COLO668 (cell line): ENCODE results near the gene SNX9.
A peak's percentile ranks its signal among the peaks of the same experiment; 100 is the strongest.
"Not testable (repeated sequence)": the region's sequence is repeated elsewhere in the genome, so short reads cannot be mapped to it uniquely, and the experiment has no call there.

Experiments used
- DNase-seq: peaks from one replicate; lab custom pipeline; 2025; ENCODE audit not compliant: unreplicated experiment; lab: John Stamatoyannopoulos, UW

The SNX9 gene

DNA sequence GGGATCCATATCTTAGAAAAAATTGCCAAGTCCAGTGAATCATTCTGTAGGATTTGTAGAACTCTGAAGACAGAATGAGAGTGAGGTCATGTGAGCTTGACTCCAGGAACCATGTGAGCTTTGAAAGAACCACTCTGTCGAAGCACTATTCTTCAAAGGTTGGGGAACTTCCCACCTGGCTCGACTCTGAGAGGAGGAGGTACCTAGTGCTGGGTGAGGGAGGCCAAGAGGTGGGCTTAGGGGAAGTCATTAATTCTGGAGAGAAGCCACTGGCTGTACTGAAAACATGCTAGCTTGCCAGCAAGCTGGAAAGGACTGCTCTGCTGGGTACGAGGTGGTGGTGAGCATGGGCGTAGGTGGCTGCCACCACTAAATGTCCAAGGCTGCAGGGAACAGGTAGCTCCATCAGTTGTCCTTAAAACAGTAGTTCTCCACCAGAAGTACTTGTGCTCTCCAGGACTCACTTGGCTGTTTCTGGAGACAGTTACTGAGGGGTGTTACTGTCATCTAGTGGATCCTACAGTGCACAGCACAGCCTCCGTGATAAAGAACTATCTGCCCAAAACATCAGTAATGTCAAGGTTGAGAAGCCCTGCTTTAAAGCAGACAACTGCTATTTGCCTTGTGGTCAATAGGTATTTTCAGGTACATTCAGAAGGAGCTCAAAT is 124.0 kb downstream of the SNX9 start:
- no peak for DNase-seq

DNA sequence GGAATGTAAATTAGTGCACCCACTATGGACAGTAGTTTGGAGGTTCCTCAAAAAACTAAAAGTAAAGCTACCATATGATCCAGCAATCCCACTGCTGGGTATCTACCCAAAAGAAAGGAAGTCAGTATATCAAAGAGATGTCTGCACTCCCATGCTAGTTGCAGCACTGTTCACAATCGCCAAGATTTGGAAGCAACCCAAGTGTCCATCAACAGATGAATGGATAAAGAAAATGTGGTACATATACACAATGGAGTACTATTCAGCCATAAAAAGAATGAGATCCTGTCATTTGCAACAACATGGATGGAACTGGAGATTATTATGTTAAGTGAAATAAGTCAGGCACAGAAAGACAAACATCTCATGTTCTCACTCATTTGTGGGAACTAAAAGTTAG is 127.9 kb downstream of the SNX9 start:
- DNase-seq, result not testable (repeated sequence)

DNA sequence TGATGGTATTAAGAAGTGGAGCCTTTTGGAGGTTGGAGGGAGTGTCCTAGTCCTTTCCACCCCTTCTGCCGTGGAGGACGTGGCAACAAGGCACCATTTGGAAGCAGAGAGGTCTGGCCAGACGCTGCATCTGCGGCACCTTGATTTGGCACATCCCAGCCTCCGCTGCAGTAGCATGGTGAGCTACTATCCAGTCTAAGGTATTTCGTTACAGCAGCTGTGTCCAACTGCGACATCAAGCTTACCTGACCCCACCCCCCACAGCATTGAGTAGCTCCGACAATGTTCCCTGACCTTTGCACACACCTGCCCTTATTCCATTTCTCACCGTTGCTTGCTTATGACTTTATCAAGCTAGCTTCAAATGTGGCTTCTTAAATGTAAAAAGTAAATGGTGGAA is 128.8 kb downstream of the SNX9 start:
- DNase-seq, result peak; percentile 54

DNA sequence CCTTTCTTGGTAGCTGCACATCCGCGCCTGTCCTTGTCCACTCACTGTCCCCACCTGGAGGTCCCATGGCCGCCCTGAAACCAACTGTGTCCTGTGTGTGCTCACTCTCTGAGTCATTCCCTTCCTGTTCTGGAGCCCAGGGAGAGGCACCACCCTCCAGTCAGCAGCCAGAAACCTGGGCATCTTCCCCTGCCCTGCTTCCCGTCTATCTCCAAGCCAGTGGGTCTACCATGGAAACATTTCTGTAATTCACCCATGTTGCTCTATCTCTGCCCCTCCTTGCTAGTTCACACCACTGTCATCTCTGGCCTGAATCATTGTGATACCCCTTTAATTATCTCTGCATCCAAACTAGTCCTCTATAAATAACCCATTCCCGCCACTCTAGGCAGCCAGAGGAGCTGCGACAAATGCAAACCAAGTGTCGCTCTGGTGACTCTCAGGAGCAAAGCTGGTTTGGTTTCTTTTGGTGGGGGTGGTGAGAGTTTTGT is 129.9 kb downstream of the SNX9 start:
- DNase-seq, result no peak

DNA sequence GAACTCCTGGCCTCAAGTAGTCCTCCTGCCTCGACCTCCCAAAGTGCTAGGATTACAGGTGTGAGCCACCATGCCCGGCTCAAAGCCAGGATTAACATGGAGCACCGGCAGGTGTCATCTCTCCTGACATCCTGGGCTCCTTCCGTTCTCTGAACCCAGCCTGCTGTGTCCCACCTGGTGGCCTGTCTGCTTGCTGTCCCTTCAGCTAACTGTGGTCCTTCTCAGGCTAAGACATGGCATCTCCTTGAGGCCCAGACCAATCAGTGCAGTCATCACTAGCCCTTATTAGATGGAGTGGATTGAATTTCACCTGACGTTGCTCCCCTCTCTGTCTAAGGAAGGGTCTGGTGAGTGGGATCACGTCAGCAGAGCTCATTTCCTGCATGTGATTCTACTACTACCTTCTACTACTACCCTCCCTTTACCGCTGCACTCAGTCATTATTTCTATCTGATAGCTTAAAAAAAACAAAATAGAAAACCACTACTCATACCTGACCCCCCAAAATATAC is 130.6 kb downstream of the SNX9 start:
- DNase-seq, result peak; percentile 22

DNA sequence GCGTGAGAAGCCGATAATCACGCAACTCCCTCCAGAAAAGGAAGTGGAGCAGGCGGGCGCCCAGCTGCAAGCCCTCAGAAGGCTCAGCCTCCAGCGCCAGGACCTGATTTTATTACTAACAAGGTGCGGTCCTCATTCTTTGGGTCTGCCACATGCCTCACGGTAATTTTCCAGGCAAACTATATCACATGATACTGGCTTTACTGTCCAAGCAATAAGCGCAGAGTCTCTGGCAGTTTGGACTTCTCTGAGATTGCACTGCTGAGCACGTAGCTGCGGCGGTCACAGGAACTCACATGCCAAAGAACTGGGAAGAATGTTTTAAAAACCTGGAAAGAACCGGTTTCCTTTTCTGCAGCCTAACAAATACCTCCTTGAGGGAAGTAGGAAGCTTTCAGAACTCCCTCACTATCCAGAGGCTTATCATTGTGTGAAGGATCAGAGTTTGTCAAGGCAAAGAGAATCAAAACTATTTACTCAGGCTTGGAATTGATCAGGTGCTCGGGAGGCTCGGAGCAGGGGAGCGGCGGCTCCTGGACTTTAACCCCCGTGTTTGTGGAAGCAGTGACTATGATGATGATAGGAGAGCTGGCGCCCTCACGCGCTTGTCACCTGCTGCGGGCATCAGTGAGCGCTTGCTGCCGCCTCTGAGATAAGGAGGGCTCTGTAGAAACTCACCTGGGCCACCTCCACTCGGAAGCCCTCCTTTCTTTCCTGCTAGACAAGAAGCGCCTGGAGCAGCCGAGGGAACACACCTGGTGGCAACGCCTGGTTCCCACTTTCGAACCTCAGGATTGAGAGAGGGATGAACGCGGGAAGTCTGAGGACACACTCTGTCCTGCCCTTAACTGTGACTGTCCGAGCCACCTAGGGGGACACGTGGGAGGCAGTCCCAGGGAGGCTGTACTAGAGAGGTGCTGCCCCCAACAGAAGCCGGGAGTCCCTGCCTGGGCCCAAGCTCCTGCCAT is 131.4 kb downstream of the SNX9 start:
- DNase-seq, result peak; percentile 83

DNA sequence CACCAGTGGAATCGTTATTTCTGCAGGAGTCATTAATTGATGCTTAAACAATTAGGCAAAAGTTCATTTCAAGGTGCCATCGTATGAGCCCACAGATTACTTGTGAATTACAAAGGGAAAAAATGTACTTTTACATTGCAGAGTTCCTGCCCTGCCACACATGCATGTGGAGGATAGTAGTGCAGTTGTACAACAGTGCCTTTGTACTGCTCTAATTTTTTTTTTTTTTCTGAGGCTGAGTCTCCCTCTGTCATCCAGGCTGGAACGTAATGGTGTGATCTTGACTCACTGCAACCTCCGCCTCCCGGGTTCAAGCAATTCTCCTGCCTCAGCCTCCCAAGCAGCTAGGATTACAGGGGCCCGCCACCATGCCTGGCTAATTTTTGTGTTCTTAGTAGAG is 132.6 kb downstream of the SNX9 start:
- no peak for DNase-seq

DNA sequence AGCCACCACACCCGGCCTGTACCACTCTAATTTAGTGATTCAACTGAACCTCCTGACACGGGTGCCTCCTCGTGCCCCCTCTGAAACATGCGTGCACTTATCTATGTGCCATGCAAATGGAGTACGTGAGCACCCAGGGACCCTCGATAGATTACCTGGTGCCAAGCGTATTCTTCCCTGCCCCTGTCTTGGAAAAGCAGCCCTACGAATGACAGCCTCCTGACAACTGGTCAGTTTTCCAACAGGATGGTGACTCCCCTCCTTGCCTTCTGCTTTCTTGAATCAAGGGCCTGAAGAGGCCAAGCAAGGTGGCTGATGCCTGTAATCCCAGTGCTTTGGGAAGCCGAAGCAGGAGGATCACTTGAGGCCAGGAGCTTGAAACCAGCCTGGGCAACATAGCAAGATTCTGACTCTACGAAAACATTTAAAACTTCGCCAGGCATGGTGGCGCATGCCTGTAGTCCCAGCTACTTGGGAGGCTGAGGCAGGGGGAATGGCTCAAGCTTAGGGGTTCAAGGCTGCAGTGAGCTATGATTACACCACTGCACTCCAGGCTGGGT is 133.2 kb downstream of the SNX9 start:
- DNase-seq, result no peak

DNA sequence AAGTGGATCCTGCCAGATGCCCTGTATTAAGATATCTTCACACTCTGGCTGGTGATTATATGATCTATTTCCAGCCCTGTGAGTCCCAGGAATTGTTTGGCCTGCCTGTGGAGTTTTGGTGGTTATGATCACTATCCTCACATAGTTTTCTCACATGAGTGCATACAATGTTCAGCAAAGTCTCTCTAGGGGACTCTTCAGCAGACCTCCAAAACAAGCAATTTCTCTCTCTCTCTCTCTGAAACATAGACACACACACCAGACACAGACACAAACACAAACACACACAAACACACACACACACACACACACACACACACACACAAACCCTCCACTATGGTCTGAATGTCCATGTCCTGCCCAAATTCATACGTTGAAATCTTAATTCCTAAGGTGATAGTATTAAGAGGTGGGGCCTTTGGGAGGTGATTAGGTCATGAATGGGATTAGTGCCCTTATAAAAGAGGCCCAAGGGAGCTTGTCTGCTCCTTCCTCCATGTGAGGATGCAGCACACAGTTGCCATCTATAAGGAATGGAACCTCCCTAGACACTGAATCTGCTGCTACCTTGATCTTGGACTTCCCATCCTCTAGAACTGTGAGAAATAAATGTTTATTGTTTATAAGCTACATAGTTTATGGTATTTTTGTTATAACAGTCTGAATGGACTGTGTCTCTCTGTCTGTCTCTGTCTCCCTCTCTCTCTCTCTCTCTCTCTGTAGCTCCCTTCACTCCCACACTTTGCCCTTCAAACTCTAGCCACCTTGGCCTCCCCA is 136.6 kb downstream of the SNX9 start:
- no peak for DNase-seq

DNA sequence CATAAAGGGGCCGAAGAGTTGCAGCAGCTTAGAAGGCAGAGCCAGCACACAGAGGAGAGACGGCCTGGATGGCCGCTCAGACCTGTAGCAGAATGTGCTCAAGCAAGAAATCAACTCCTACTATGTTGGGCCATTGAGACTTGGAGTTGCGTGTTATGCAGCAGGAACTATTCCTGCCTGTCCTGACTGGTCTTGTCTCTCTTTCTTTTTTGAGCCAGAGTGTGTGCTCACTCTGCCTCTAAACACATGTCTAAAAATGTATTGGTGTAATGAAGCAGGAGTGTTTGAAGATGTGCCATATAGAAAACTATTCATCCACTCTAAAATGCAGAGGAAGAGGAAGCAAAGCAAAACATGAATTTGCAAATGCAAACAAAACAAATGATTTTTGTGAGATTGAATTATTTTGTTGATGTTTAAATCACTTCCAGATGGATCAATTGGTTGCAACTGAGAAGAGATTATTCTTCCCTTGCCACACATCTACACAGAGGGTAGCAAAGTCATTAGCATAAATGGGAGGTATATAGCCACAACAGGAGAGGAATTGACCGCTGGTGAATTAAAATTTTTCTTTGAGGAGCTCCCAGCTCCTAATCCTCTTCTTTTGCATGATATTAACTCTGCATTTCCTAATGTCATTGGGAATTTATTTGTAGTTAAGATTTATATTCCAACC is 138.2 kb downstream of the SNX9 start:
- DNase-seq, result no peak

DNA sequence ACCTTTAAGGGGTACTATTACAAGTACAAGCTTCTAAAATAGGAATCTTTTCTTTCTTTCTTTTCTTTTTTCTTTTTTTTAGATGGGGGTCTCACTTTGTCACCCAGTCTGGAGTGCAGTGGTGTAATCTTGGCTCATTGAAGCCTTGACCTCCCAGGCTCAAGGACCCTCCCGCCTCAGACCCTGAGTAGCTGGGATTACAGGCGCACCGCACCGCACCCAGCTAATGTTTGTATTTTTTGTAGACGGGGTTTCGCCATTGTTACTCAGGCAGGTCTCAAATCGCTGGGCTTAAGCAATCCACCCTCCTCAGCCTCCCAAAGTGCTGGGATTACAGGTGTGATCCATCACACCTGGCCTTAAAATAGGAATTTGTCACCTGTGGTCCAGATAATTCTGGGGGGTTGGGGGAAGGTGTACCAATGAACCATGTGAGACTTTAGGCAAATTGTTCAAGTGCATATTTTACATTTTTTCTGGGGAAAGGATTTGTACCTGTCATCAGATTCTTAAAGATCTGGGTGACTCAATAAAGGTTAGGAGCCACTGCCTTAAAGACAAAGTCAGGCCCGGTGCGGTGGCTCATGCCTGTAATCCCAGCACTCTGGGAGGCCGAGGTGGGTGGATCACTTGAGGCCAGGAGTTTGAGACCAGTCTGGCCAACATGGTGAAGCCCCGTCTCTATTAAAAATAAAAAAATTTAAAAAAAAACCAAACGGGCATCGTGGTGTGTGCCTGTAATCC is 139.0 kb downstream of the SNX9 start:
- DNase-seq, result no peak

DNA sequence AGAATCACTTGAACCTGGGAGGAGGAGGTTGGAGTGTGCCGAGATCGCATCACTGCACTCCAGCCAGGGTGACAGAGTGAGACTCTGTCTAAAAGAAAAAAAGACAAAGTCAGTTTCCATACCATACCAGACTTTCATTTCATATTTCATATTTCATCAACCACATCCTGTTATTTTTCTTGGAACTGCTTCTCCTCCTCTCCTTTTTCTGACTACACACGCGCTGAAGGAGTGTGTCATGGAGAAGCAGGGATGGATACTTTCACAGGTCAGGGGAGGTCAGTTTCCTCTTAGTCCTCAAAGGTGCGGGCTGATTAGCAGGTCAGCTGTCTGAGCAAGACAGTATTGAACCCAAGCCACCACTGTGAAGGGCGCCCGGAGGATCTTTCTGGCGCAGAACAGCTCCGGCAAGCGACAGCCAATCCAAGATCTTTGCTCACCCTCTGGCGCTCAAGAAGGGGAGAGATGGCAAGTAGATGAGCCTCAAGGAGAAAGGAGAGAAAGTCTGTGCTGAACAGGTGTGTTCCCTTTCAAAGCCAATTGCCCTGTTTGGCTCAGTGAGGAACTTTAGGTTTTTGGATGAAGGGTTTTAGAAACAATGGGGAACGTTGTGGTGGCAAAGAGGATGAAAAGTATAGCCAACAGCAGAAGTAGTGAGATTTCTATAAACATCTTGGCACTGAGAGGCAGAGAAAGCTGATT is 139.7 kb downstream of the SNX9 start:
- no peak for DNase-seq

DNA sequence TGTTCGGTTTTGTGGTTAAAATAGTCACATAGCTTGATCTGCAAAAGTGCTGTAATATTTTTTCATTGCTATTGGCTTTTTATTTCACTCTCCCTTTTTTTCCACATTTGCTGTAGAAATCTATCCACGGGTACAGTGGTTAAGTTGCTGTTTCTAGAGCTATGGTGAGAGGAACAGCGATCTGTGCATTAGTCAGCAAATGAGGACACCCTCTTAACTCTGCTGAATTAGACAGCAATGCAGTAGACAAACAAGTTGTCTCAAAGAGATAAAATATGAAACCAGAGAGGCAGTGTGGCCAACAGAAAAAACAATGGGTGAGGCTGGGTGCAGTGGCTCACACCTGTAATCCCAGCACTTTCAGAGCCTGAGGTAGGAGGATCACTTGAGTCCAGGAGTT is 141.1 kb downstream of the SNX9 start:
- DNase-seq, result peak; percentile 24

DNA sequence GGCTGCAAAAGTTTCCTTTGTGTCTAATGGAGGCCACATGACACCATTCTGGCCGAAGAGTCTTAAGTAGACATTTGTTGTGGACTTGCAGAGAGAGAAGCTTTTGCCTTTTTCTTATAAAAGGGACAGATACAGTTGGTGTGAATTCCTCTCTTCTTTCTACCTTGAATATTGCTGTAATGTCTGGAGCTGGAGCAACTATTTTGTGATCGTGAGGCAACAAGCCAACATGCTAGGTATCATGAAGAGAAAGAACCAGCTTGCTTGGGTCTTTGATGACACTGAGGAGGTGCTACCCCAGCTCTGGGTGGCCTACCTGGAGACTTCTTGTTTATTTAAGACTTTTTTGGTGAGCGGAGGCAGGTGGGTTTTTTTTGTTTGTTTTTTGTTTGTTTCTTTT is 142.3 kb downstream of the SNX9 start:
- DNase-seq, result no peak

DNA sequence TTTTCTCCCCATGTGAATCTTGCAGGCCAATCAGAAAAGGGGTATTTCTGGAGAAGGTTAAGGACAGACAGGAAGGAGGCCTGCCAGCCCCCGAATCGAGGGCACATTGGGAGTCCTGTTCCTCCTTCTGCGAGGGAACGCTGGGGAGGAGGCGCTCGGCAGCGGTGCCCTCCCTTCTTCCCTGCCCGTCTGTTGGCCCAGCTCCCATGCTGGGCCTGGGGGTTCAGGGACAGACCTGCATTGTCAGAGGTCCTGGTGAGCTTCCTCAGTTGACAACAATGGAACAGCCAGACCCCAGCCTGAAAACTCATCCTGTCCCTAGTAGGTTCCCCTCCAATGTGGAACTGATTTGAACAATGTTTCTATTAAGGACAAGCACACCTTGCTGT is 143.5 kb downstream of the SNX9 start:
- DNase-seq, result no peak

DNA sequence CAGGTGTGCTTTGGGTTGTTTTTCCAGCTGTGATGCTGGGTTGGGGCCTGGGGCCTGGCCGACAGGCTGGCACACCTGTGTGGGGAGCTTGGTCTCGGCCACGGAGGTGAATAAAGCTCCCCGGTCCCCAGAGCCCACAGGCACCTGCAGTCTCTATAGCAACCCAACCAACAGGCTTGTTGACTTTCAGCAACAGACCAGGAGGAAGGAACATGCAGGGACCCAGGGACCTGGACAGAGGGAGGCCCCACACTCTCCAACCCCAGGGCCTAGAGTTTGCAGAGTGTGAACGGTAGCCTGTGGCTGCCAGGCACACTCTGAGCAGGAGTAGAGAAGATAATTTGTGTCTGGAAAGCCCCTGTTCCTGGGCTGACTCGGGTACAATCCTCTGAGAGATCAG is 144.0 kb downstream of the SNX9 start:
- peak; percentile 83 for DNase-seq

DNA sequence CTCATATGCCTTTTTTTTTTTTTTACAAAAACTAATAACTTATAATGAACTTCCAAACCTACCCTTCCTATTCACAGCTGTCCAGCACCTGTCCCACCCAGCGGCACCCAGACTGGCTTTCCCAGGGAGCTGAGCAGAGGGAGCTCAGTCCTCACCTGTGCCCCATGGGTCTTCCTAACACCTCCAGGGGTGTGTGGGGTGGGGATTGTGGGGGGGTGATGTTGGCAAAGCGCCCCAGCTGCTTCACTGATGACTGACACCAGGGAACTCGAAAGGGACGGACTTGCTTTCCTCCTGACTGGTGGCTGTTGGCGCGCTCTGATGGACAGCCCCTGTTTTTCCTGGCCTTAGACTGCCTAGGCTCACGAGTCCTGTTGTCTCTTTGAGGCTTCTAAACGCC is 144.4 kb downstream of the SNX9 start:
- DNase-seq, result peak; percentile 18

DNA sequence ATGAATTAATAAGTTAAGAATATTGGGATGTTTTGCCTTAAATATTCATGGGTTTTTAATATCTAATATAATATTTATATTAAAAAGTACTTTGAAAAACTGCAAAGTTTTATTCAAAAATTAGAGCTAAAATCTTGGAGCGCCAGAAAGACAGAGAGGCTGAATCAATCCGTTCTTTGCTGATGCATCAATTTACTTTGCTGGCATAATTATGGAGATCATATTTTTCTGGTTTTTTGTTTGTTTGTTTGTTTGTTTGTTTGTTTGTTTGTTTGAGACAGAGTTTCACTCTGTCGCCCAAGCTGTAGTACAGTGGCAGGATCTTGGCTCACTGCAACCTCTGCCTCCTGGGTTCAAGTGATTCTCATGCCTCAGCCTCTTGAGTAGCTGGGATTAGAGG is 149.1 kb downstream of the SNX9 start:
- DNase-seq, result not testable (repeated sequence)

DNA sequence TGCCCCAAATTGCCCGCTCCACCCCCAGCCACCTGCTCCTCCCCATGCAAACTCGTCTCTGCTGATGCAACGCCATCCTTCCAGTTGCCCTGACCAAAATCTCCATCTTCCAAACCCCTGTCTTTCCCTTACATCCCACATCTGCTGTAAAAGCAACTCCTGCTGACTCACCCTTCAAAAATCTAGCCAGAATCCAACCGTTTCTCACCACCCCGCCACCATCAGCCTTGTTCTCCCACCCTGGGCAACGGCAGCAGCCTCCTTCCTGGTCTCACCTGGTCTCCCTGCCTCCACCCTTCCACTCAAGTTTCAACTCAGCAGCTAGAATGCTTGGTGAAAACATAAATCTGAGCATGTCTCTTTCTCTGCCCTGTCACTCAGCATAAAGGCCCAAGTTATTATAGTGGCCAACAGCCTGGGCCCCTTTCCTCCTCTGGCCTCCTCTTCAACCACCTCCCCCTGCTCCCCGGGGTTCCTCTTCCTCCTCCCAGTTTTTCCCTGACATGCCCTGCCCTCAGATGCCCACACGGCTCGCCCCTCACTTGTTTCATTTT is 151.4 kb downstream of the SNX9 start:
- DNase-seq, result no peak
